Activated CD8-positive, alpha-beta memory T cell treated with anti-CD3 and anti-CD28 coated beads for 48 hours (primary cell): ENCODE data around the gene TRIM44.
"Not testable (repeated sequence)": the region's sequence is repeated elsewhere in the genome, so short reads cannot be mapped to it uniquely, and the experiment has no call there.

Source experiments
- DNase-seq, 3 experiments: peaks; one replicate each; pipeline ENCODE4 v3.0.0-alpha.2; 2020; ENCODE audit warnings: low read depth in 2 of 3, low spot score in 2 of 3

Gene TRIM44

DNA sequence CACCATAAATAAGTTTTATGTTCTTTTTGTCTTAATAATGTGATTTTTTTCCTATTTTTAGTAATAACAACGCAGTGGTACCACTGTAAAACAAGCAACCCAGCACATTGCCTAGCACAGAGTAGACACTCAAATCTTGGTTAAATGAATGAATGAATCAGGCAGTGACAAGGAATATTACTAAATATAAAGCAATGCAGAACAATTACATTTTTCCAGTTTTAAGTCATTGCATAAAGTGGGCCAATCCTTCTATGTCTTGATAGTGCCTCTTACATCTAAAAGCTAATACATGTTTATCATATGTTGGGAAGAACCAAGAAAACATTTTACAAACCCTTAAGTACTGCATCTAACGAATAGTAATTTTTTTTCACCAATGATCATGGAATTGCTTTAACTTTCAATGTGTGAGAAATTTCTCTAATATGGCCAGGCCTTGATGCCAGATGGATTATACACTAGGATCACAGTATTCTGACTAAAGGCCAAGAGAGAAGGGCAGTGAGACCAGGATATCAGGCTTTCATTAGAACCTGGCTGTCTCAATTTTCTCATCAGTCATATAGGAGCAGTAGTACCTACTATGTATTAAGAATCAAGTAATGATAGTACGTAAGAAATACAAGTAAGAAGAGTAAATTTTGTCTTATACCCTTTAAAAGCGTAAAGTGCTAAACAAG, 88.5 kb downstream of the TRIM44 start:
- DNase-seq: no peak

DNA sequence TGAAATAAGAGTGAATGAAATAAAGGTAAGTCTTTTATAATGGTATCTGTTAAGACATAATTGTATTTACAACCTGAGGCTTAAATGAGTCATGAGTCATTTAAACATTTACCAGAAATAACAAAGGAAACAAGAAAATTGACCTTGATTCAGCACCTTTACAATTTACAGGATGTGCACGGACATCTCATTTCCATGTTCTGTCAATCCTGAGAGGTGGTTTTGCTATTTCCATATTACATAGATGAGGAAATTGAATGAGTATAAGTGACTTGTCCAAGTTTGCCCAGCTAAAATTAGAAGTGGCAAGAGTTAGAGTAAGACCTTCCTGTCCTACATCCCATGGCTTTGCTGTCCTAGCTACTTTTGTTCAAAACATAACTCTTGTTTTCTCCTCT, 89.1 kb downstream of the TRIM44 start:
- DNase-seq: no peak

DNA sequence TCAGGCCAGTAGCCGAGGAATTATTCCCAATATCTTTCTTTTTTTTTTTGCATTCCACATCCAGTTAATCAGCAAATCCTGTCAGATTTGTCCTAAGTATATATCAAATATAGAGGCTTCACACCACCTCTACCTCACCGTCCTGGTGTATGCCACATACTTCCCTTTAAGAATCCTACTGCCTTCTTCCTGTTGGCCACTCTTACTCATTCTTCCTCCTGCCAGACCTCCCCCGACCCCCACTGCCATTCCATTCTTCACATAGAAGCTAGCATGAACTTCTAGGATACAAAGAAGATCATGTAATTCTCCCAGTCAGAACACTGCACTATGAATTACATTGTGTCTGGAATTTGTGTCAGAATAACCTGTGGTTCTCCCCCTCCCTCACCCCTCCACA, 89.5 kb downstream of the TRIM44 start:
- DNase-seq: no peak

DNA sequence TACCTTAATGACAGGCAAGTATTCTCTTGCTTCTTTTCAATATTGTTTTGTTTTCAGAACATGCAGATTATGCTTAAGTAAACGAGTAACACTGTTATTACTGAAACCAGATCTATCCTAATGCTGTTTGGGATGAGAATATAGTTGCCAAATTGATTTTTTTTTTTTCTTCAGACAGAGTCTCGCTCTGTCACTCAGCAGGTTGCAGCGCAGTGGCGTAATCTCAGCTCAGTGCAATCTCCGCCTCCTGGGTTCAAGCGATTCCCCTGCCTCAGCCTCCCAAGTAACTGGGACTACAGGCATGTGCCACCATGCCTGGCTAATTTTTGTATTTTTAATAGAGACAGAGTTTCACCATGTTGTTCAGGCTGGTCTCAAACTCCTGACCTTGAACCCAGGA, 91.0 kb downstream of the TRIM44 start:
- not testable (repeated sequence) for DNase-seq

DNA sequence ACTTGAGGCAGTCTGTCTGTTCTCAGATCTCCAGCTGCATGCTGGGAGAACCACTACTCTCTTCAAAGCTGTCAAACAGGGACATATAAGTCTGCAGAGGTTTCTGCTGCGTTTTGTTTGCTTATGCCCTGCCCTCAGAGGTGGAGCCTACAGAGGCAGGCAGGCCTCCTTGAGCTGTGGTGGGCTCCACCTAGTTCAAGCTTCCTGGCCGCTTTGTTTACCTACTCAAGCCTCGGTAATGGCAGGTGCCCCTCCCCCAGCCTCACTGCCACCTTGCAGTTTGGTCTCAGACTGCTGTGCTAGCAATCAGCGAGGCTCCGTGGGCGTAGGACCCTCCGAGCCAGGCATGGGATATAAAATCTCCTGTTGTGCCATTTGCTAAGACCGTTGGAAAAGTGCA, 97.4 kb downstream of the TRIM44 start:
- not testable (repeated sequence) for DNase-seq

DNA sequence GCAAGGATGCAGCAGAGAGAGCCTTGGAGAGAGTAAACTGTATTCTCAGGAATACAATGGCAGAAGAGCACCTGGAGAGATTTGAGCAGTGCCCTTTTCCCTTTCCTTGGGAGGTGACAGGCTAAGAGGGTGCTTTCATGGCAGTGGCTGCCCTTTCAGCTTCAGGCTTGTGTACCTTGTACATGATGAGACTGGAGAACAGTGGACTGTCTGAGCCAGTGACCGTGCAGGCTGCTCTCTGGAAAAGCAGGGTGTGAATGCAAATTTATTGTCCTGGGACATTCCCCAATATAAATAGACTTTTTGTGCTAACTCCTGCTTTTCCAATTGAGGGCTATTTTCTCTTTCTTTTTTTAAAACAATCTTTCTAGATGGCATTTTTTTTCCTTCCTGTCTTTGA, 99.3 kb downstream of the TRIM44 start:
- no peak for DNase-seq

DNA sequence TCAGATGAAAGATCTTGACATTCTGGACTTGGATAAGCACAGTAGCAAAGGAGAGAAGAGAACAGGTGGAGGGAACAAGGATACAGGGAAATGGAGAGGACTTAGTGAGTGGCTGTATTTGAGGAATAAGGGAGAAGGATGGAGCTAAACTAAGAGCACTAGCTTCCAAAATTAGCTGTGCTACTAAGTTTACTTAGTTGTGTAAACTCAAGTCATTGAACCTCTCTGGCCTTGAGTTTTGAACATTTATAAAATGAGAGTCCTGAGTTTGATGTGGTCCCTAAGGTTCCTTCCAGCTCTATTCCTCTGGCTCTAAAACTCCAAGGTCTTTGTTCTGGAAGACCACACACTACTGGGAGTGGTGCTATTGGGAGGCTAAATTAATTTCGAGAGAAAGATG, 100.7 kb downstream of the TRIM44 start:
- no peak for DNase-seq

DNA sequence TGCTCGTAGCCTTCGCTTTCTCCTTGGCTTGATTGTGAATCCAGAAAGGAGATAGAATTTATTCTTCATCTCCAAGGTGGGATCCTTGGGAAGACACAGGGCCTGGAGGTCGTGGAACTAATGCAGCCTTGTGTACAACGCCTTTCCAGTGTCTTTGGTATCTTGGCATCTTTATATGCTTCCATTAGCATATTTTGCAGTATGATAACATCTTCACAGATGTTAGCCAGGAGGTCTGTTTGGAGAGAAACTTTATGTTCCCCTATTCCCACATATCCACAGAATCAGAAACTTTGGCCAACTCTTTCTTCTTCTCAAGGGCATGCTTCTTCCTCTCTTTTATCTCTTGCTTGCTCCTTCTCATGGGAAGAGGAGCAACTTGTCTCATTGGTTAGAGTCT, 101.2 kb downstream of the TRIM44 start:
- no peak for DNase-seq

DNA sequence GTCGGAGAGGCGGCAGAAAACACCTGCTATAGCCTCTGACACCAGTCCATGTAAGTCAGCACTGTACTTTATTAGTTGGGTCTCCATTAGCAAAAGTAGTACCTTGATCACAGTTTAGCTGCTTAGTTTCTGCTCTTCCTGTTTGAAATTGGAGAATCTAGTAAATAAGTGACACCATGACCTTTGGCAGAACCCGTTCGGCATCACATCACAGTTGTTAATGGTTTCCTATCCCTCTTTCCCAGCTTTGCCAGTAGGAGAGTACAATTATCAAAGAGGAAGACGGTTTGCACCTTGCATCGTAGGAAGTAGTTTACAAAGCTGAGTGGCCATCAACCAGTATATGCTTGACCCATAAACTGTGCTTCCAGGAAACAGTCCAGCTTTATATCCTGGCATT, 101.8 kb downstream of the TRIM44 start:
- no peak for DNase-seq

DNA sequence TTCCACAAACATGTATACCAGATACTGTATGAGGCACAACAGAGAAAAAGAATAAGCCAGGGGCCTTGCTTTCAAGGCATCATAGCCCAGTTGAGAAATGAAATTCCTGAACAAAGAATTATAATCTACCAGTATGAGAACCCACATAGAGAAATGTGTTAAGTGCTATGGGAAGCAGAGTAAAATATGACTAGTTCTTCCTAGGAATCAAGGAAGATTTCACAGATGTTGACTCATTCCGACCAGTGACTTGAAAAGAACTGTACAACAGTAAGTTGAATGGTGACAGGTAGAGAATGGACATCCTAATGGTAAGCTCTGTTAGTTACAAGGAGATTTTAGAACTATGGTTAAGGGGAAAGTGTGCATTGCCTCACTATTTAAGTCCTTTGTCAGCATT, 102.6 kb downstream of the TRIM44 start:
- no peak for DNase-seq

DNA sequence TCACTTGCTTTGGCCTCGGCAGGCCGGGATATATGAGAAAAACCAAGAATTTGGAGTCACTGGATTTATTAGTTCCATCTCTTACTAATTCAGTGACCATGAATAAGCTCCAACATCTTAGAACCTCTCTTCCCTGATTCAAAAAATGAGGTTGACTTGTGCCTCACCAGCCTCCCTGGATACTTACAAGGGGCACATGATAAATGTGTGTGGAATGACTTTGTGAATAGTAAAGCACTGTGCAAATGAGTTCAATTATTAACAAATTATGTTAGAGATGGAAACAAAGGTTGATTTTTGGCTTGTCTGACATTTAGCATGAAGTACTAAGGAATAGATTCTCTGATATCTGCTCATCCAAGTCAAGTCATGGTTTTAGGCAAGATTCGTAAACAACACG, 104.1 kb downstream of the TRIM44 start:
- no peak for DNase-seq

DNA sequence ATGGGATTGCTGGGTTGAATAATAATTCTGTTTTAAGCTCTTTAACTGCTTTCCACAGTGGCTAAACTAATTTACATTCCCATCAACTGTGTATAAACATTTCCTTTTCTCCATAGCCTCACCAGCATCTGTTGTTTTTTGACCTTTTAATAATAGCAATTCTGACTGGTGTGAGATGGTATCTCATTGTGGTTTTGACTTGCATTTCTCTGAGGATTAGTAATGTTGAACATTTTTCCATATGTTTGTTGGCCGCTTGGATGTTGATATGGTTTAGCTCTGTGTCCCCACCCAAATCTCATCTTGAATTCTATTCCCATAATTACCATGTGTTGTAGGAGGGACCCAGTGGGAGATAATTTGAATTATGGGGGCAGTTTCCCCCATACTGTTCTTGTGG, 107.8 kb downstream of the TRIM44 start:
- DNase-seq: not testable (repeated sequence)

DNA sequence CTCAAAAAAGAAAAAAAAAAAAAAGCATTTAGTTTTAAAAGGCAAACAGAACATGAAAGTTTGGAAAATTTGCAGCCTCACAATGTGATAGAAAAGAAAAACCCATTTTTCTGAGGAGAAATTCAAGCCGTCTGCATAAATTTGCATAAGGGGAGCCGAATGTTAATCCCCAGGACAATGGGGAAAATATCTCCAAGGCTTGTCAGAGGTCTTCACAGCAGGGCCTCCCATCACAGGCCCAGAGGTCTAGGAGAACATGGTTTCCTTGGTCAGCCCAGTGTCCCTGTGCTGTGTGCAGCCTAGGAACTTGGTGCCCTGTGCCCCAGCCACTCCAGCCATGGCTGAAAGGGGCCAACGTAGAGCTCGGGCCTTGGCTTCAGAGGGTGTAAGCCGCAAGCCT, 109.1 kb downstream of the TRIM44 start:
- no peak for DNase-seq

DNA sequence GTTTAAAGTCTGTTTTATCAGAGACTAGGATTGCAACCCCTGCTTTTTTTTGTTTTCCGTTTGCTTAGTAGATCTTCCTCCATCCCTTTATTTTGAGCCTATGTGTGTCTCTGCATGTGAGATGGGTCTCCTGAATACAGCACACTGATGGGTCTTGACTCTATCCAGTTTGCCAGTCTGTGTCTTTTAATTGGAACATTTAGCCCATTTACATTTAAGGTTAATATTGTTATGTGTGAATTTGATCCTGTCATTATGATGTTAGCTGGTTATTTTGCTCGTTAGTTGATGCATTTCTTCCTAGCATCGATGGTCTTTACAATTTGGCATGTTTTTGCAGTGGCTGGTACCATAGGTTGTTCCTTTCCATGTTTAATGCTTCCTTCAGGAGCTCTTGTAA, 114.7 kb downstream of the TRIM44 start:
- DNase-seq: not testable (repeated sequence)

DNA sequence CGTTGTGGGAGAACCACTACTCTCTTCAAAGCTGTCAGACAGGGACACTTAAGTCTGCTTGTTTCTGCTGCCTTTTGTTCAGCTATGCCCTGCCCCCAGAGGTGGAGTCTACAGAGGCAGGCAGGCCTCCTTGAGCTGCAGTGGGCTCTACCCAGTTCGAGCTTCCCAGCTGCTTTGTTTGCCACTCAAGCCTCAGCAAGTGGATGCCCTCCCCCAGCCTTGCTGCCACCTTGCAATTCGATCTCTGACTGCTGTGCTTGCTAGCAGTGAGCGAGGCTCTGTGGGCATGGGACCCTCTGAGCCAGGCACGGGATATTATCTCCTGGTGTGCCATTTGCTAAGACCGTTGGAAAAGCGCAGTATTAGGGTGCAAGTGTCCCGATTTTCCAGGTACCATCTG, 116.4 kb downstream of the TRIM44 start:
- not testable (repeated sequence) for DNase-seq

DNA sequence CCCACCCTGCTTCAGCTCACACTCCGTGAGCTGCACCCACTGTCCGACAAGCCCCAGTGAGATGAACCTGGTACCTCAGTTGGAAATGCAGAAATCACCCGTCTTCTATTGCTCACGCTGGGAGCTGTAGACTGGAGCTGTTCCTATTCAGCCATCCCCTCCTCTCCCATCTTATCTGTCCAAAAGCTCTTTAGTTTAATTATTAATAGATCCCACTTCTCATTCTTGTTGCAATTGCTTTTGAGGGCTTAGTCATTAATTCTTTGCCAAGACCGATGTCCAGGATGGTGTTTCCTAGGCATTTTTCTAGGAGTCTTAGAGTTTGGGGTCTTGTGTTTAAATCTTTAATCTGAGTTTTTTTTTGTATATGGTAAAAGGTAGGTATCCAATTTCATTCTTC, 116.8 kb downstream of the TRIM44 start:
- DNase-seq: no peak

DNA sequence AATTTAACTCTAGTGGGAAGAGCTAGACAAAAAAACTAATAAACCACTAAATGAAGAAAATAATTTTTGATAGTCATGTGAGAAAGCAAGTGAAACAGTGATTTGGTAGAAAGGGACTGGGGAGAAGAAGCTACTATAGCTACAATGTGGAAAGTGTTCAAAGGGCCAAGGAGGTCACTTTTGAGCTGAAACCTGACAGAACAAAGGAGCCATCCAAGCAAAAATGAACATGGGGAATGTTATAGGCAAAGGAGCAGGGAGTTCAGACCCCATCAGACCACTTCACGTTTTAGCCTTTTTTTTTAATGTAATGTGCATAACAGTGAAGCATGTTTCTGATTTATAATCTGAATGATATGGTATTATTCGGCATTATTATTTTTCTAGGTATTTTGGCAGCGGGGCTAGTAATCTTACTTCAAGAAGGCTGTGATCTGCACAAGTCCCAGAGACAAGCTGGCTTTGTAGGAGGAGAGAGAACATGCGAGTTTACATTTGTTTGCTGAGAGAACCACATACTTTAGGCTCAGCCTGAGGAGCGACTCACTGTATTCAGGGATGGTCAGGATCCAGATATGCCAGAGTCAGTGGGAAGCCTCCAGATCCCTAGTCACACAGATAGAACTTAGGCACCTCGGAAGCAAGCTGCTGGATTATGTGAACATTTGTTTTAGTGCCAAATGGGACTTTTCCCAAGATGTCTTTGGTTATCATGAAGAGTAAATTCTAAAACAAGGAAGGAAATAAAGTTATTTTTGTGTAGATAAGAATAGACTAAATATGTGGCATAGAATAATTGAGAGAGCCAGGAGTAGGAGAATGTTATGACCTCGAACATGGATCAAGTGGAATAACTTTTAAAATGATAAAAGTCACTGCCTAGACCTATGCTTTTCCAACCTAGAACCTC, 118.6 kb downstream of the TRIM44 start:
- no peak for DNase-seq

DNA sequence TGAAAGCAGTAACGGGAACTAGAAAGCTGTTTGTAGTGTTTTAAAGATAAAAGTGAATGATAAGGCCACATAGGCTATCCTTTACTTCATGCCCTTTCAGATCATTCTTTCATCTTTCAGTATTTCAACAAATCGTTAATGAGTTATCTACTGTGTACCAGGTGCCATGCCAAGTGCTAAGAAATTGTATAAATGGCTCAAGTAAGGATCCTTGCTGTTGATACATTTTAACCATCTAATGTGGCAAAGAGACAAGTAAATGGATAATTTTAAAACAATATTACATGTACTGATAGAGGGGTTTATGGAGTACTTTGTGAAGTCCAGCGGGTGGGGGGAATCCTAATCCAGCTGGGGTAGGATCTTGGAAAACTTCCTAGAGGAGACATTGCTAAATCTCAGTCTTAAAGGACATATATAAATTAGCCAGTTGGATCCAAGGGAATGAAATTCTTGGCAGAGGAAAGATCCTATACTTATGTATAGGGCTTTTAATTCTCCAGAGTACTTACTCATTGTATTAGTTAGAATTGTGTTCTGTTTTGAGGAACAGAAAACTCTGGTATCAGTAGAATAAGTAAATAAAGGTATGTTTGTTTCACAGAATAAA, 119.4 kb downstream of the TRIM44 start:
- no peak for DNase-seq

DNA sequence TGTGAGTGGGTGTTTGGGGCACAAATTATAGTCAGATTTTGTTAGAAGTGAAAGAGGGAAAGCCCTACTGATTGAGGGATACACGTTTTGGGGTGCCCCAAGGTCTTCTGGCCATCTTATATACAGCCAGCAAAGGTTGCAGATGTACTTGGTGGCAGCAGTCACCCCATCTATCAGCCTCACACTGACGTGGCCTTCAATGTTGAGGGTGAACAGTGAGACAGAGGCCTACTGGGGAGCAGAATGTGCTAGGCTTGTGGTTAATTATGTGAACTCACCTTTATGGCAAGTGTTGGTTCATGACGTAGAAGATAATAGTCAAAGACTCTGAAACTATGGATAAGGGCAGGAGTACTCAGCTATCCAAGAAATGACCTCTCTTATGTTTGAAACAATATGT, 121.2 kb downstream of the TRIM44 start:
- no peak for DNase-seq

DNA sequence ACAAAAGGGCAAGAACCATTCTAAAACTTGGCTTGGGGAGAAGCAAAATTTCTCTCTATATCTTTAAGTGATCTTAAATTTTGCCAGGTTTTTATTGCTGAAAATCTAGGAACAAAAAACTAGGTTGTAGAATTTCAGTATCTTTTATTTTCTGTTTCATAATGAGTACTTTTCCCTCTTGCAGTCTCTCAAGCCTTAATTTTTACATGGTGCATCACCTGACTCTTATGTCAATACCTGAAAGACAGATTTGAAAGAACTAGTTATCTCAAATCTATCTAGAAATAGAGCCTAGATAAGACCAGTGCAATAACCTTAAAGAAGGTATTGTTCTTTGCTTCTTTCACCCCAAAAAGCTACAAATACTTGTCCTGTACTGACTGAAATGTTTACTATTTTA, 122.1 kb downstream of the TRIM44 start:
- DNase-seq: no peak

DNA sequence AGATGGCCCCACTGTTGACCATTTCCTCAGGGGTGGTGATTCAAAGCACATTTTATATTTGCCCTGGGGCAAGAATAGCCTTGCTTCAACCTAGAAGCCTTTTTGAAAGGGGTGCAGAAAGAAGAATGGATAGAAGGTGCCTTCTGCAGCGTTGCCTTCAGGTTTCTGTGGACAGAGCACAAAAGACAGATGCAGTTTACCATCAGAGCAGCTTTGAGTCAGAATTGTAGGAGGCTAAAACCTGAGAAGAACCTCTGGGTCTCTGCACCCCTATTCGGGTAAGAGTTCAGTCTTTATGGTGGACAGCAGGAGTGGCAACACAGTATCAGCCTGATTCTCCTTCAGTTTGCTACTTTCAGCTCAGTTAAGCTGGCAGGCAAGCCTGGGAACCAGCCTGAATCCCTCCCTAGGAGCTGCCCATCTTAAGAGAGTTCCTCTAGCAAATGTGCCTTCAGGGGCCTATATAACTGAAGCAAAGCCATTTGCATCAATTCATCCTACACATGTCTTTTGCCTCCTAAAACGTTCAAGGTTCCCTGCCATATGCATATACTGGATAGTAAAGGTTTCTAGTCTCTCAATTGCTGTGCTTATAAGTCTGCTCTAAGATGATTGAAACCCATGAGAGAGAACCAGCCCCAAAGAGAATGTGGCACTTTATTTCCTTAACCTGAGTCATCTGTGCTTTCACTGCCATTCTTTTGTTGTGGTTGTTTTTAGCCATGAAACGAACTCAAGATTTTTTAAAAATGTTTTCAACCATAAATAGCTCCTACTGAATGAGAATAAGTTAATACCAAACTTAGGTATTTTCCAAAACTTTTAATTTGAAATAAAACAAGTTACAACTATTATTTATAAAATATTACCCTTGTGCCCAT, 123.0 kb downstream of the TRIM44 start:
- DNase-seq: no peak
